ENCODE results near the gene PADI4.
A peak's percentile ranks its signal among the peaks of the same experiment; 100 is the strongest.

GRCh38 chr1:17405898-17406759 lies 98.1 kb downstream of the PADI4 start:
- TF ChIP-seq, protein P1, sequence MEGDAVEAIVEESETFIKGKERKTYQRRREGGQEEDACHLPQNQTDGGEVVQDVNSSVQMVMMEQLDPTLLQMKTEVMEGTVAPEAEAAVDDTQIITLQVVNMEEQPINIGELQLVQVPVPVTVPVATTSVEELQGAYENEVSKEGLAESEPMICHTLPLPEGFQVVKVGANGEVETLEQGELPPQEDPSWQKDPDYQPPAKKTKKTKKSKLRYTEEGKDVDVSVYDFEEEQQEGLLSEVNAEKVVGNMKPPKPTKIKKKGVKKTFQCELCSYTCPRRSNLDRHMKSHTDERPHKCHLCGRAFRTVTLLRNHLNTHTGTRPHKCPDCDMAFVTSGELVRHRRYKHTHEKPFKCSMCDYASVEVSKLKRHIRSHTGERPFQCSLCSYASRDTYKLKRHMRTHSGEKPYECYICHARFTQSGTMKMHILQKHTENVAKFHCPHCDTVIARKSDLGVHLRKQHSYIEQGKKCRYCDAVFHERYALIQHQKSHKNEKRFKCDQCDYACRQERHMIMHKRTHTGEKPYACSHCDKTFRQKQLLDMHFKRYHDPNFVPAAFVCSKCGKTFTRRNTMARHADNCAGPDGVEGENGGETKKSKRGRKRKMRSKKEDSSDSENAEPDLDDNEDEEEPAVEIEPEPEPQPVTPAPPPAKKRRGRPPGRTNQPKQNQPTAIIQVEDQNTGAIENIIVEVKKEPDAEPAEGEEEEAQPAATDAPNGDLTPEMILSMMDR (conservative IDR thresholded peaks at IDR 0.05): peak; percentile 78
- TF ChIP-seq EZH2 (IDR thresholded peaks at IDR 0.05; ENCODE audit: low read depth): no peak
